Heart left ventricle (tissue), 13 donors: ENCODE data around the gene TJP2.

Experiments
- POLR2A ChIP-seq, 2 donors: fragments of 450-650 bp; IDR thresholded peaks; one replicate each; pipeline ENCODE4 v1.6.1; 2017; ENCODE audit warnings: antibody characterized with exemption in 2 of 2, mild to moderate bottlenecking in 2 of 2, moderate library complexity in 2 of 2
- TF ChIP-seq, protein P1 (sequence below), 12 donors: fragments of 200-600 bp; sonication (generic) in 4 of 12; IDR thresholded peaks; one replicate each; pipeline versions ENCODE4 v1.5.0 to v1.8.0; 2018 to 2022; ENCODE audit warnings: antibody characterized with exemption in 12 of 12, mild to moderate bottlenecking in 5 of 12
- donor health status: ischemic (EF 13 %, LVEDD 7.1; RV severe dilation, severe dysfunction).
- donor health status: DM: no; HTN: yes; CAD: no.
- donor health status: DM: no; HTN: no; CAD: no.
- donor health status: ischemic (EF 25% LVEDD 6.9; RV normal size, moderate dysfunction).
- donor health status: ischemic (EF 25% LVEDD 5.7; RV mildly dilated, moderate dysfunction).
- donor health status: ischemic (EF 35%, LVEDD 5.7; RV mildly dilated, moderate dysfunction).
- donor health status: nonischemic (EF 11% LVEDD 7.7; RV severe dilation, severe dysfunction).
- donor health status: DM: yes; HTN: yes; CAD: no.
- donor health status: PGD.
- donor health status: ischemic (EF 29% LVEDD 5.4; RV normal size, mild dysfunction).
- donor health status: nonischemic (EF 23%, LVEDD 6.1; RV moderate dilation, normal function).

DNA sequence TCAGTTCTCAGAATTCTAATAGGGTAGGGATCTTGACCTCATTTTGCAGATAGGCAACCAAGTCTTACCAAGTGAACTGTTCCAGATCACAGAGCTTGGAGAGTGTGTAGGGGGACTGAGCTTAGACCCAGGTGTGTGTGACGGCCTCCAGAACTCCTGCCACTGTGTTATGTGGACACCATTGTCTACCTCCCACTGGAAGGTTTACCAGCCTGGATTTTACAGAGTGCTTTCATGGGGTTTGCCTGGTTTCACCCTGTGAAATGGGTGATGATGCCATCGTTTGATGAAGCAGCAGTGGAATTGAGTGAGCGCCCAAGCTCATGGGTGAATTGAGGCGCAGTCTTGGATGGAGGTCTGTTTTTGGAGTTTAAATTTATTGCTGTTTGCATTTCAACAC is 23.6 kb downstream of the TJP2 start:
- TF ChIP-seq, protein P1, sequence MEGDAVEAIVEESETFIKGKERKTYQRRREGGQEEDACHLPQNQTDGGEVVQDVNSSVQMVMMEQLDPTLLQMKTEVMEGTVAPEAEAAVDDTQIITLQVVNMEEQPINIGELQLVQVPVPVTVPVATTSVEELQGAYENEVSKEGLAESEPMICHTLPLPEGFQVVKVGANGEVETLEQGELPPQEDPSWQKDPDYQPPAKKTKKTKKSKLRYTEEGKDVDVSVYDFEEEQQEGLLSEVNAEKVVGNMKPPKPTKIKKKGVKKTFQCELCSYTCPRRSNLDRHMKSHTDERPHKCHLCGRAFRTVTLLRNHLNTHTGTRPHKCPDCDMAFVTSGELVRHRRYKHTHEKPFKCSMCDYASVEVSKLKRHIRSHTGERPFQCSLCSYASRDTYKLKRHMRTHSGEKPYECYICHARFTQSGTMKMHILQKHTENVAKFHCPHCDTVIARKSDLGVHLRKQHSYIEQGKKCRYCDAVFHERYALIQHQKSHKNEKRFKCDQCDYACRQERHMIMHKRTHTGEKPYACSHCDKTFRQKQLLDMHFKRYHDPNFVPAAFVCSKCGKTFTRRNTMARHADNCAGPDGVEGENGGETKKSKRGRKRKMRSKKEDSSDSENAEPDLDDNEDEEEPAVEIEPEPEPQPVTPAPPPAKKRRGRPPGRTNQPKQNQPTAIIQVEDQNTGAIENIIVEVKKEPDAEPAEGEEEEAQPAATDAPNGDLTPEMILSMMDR (IDR thresholded peaks at IDR 0.05) = no peak
- no peak for TF ChIP-seq POLR2A (IDR thresholded peaks at IDR 0.05)
